ENCODE measurements around the gene RAD51B. TPM values are rescaled to one million over a fixed set of nuclear protein-coding genes. Genes with fewer than 3 reads are reported as not detected.

The RAD51B gene
- polyA plus RNA-seq, 3 donors = 3.6 to 11.6 (median 9.4) TPM

- Histone ChIP-seq H3K36me3 (replicated peaks in 1 of 2; ENCODE audit: control insufficient read depth in 1 of 2, insufficient read depth in 2 of 2, low read length in 2 of 2) (no peaks in the 10 kb centered on the region), H3K9me3 (replicated peaks in 1 of 2; ENCODE audit: control insufficient read depth in 1 of 2, insufficient read depth in 1 of 2, low read length in 2 of 2) (no peaks in the 10 kb centered on the region), H3K9ac (ENCODE audit: insufficient read depth, low read length, poor library complexity, severe bottlenecking) (no peak overlapping the region), H3K4me3 (replicated peaks in 1 of 3; ENCODE audit: low read depth in 2 of 3, low read length in 3 of 3) (no peak overlapping the region), H3K27me3 (ENCODE audit: control insufficient read depth in 2 of 2, insufficient read depth in 2 of 2, low read length in 2 of 2) (no peaks in the 10 kb centered on the region), H3K27ac (ENCODE audit: low read depth in 1 of 2, low read length in 2 of 2) (no peak overlapping the region), H3K79me2 (ENCODE audit: insufficient read depth, low read length) (no peaks in the 10 kb centered on the region), H3K4me1 (ENCODE audit: control insufficient read depth in 1 of 2, insufficient read depth in 2 of 2, low read length in 2 of 2) (peaks cover 0 to 3% of the 10 kb centered on the region in 2 donors), H3K4me2 (replicated peaks; ENCODE audit: extremely low read depth, low read length, poor library complexity, severe bottlenecking) (no peak overlapping the region), H4K20me1 (ENCODE audit: insufficient read depth, low read length) (no peaks in the 10 kb centered on the region), H2AFZ (ENCODE audit: insufficient read depth, low read depth, low read length, poor library complexity, severe bottlenecking) (no peak overlapping the region)
- H3K9me3 Mint-ChIP-seq = peaks cover 4 to 10% (median 6%) of the 10 kb centered on the region in 7 donors
- intact Hi-C loops (cut with micrococcal nuclease) = no loop called here
- TF ChIP-seq CTCF (IDR thresholded peaks at IDR 0.05) = no peak
- peaks cover 0 to 6% of the 10 kb centered on the region in 2 donors for H3K36me3 Mint-ChIP-seq
- peaks cover 13% of the 10 kb centered on the region for H3K4me1 Mint-ChIP-seq
- peaks cover 0 to 4% (median 0%) of the 10 kb centered on the region in 3 donors for H3K27me3 Mint-ChIP-seq (ENCODE audit: low read depth in 3 of 3)
- no peak overlapping the region for H3K4me3 Mint-ChIP-seq
- DNase-seq = no peak
- WGBS (ENCODE audit: insufficient coverage) = 100% methylated on average over 1 of the region's 2 CpGs
- no peak overlapping the region for H3K27ac Mint-ChIP-seq
These were observed 620.1 kb downstream of the RAD51B start for GRCh38 chr14:68439676-68440075.

GRCh38 chr14:68440820-68441219 is 621.2 kb downstream of the RAD51B start:
- Histone ChIP-seq H3K36me3 (replicated peaks in 1 of 2; ENCODE audit: control insufficient read depth in 1 of 2, insufficient read depth in 2 of 2, low read length in 2 of 2) (no peaks in the 10 kb centered on the region), H3K9me3 (replicated peaks in 1 of 2; ENCODE audit: control insufficient read depth in 1 of 2, insufficient read depth in 1 of 2, low read length in 2 of 2) (no peaks in the 10 kb centered on the region), H3K9ac (ENCODE audit: insufficient read depth, low read length, poor library complexity, severe bottlenecking) (no peak overlapping the region), H3K4me1 (ENCODE audit: control insufficient read depth in 1 of 2, insufficient read depth in 2 of 2, low read length in 2 of 2) (peaks cover 0 to 3% of the 10 kb centered on the region in 2 donors), H3K4me3 (replicated peaks in 1 of 3; ENCODE audit: low read depth in 2 of 3, low read length in 3 of 3) (no peak overlapping the region), H4K20me1 (ENCODE audit: insufficient read depth, low read length) (no peaks in the 10 kb centered on the region), H3K27me3 (ENCODE audit: control insufficient read depth in 2 of 2, insufficient read depth in 2 of 2, low read length in 2 of 2) (no peaks in the 10 kb centered on the region), H3K4me2 (replicated peaks; ENCODE audit: extremely low read depth, low read length, poor library complexity, severe bottlenecking) (no peak overlapping the region), H2AFZ (ENCODE audit: insufficient read depth, low read depth, low read length, poor library complexity, severe bottlenecking) (no peak overlapping the region), H3K27ac (ENCODE audit: low read depth in 1 of 2, low read length in 2 of 2) (no peak overlapping the region), H3K79me2 (ENCODE audit: insufficient read depth, low read length) (no peaks in the 10 kb centered on the region)
- H3K9me3 Mint-ChIP-seq = peaks cover under 1 to 6% (median 1%) of the 10 kb centered on the region in 7 donors
- H3K4me3 Mint-ChIP-seq = no peak overlapping the region
- peaks cover 0 to 4% (median 2%) of the 10 kb centered on the region in 3 donors for H3K27me3 Mint-ChIP-seq (ENCODE audit: low read depth in 3 of 3)
- H3K4me1 Mint-ChIP-seq = peaks cover 13% of the 10 kb centered on the region
- peaks cover 0 to 6% of the 10 kb centered on the region in 2 donors for H3K36me3 Mint-ChIP-seq
- peak overlapping the region in 1 of 7 donors; percentile 57 for H3K27ac Mint-ChIP-seq
- intact Hi-C loops (cut with micrococcal nuclease) = no loop called here
- DNase-seq = no peak
- TF ChIP-seq CTCF (IDR thresholded peaks at IDR 0.05) = no peak
